Activated CD4-positive, CD25-positive, alpha-beta regulatory T cell treated with anti-CD3 and anti-CD28 coated beads, Interleukin-2, amount 50 U/mL, for 16 hours (primary cell): ENCODE results near the gene REPS2.

Experiments used
- DNase-seq: peaks from one replicate; pipeline ENCODE4 v3.0.0-alpha.2; 2020; ENCODE audit warnings: low read depth, low spot score

Gene REPS2

GRCh38 chrX:17000751-17001150 is 54.3 kb downstream of the REPS2 start:
- no peak for DNase-seq

- no peak for DNase-seq
These were observed 59.4 kb downstream of the REPS2 start for GRCh38 chrX:17005712-17006368.

- DNase-seq, result no peak
These were observed 60.8 kb downstream of the REPS2 start for GRCh38 chrX:17007134-17007768.

GRCh38 chrX:17009856-17010625 is 63.6 kb downstream of the REPS2 start:
- DNase-seq, result no peak

GRCh38 chrX:17012465-17012864 is 66.0 kb downstream of the REPS2 start:
- DNase-seq, result no peak

GRCh38 chrX:17014216-17014615 is 67.8 kb downstream of the REPS2 start:
- DNase-seq, result no peak

- no peak for DNase-seq
These were observed 70.7 kb downstream of the REPS2 start for GRCh38 chrX:17017134-17017533.

GRCh38 chrX:17020356-17020755 is 73.9 kb downstream of the REPS2 start:
- DNase-seq, result no peak

GRCh38 chrX:17020851-17021821 is 74.7 kb downstream of the REPS2 start:
- no peak for DNase-seq

GRCh38 chrX:17021851-17022604 is 75.6 kb downstream of the REPS2 start:
- no peak for DNase-seq

GRCh38 chrX:17023661-17024060 is 77.2 kb downstream of the REPS2 start:
- DNase-seq, result no peak

GRCh38 chrX:17024886-17025285 is 78.4 kb downstream of the REPS2 start:
- no peak for DNase-seq

GRCh38 chrX:17025621-17026302 is 79.3 kb downstream of the REPS2 start:
- DNase-seq, result no peak

- DNase-seq, result no peak
These were observed 81.5 kb downstream of the REPS2 start for GRCh38 chrX:17027931-17028330.

GRCh38 chrX:17028356-17028755 is 81.9 kb downstream of the REPS2 start:
- DNase-seq, result no peak

GRCh38 chrX:17030092-17030491 is 83.6 kb downstream of the REPS2 start:
- no peak for DNase-seq

GRCh38 chrX:17030580-17031270 is 84.3 kb downstream of the REPS2 start:
- no peak for DNase-seq

GRCh38 chrX:17031827-17032226 is 85.4 kb downstream of the REPS2 start:
- no peak for DNase-seq

- no peak for DNase-seq
These were observed 85.9 kb downstream of the REPS2 start for GRCh38 chrX:17032351-17032750.

GRCh38 chrX:17033225-17033624 is 86.8 kb downstream of the REPS2 start:
- DNase-seq, result no peak
